Measurements from ENCODE around the gene PDIA6.

Gene PDIA6

DNA sequence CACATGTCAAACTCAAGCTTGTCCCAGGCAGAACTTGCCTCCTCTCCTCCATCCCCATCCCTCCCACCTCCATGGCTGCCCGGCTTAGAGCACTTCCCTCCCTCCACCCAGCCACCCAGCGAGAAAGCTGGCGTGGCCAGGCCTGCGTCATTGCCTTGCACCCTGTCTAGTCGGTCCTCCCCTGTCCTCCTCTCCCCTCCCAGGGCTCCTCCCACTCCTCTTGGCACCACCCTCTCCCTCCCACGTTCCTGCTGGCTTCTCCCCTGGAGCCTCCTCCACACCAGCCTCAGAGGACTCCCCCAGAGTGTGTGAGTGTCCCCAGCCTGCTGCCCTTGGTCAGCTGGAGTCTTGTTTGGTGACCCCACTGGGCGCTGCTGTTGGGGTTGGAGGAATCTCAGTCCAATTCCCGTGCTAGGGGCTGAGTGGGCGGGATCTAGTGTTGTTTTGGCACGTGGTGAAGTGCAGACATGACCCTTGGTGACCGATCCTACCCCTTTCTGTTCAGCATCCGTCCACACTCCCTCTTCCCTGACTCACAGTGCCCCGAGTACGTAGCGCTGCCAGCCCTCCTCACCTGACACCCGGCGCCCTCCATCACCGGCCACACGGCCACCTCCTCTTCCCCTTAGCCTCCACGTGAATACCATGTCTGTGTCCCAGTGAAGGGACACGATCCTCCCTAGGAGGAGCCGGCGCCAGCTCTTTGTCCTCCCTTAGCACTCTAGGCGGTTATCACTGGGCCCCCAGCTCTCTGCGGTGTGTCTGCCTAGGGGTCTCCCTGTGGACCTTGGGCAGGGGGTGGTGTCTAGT is 49.7 kb downstream of the PDIA6 start:
- Histone ChIP-seq H3K9ac (ENCODE audit: low read length) (no peak overlapping the region), H3K79me2 (ENCODE audit: insufficient read depth, low read length) (no peaks in the 10 kb centered on the region), H3K9me3 (ENCODE audit: insufficient read depth, low read length) (no peaks in the 10 kb centered on the region), H3K4me3 (ENCODE audit: insufficient read depth, low read length, poor library complexity, severe bottlenecking) (no peak overlapping the region), H3K36me3 (ENCODE audit: low read length) (no peaks in the 10 kb centered on the region), H3K4me2 (ENCODE audit: low read depth, low read length, poor library complexity, severe bottlenecking) (no peak overlapping the region), H3F3A (ENCODE audit: insufficient read depth) (peaks cover 4% of the 10 kb centered on the region; the same call in 1 of the 2 replicates), H3K9me2 (replicated peaks; ENCODE audit: insufficient read depth, low read length) (no peaks in the 10 kb centered on the region), H2AFZ (ENCODE audit: low read depth, low read length, severe bottlenecking) (no peak overlapping the region), H3K27ac (ENCODE audit: low read depth, low read length) (no peak overlapping the region), H4K20me1 (ENCODE audit: low read depth, low read length) (no peaks in the 10 kb centered on the region; the same call in 1 of the 2 replicates), H3K27me3 (ENCODE audit: low read length) (no peaks in the 10 kb centered on the region)
- TF ChIP-seq EZH2phosphoT487 (conservative IDR thresholded peaks at IDR 0.05; ENCODE audit: low read length), result no peak
- TF ChIP-seq, protein P1, sequence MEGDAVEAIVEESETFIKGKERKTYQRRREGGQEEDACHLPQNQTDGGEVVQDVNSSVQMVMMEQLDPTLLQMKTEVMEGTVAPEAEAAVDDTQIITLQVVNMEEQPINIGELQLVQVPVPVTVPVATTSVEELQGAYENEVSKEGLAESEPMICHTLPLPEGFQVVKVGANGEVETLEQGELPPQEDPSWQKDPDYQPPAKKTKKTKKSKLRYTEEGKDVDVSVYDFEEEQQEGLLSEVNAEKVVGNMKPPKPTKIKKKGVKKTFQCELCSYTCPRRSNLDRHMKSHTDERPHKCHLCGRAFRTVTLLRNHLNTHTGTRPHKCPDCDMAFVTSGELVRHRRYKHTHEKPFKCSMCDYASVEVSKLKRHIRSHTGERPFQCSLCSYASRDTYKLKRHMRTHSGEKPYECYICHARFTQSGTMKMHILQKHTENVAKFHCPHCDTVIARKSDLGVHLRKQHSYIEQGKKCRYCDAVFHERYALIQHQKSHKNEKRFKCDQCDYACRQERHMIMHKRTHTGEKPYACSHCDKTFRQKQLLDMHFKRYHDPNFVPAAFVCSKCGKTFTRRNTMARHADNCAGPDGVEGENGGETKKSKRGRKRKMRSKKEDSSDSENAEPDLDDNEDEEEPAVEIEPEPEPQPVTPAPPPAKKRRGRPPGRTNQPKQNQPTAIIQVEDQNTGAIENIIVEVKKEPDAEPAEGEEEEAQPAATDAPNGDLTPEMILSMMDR (IDR thresholded peaks at IDR 0.05; ENCODE audit: insufficient read depth, low read length, poor library complexity, severe bottlenecking), result no peak

DNA sequence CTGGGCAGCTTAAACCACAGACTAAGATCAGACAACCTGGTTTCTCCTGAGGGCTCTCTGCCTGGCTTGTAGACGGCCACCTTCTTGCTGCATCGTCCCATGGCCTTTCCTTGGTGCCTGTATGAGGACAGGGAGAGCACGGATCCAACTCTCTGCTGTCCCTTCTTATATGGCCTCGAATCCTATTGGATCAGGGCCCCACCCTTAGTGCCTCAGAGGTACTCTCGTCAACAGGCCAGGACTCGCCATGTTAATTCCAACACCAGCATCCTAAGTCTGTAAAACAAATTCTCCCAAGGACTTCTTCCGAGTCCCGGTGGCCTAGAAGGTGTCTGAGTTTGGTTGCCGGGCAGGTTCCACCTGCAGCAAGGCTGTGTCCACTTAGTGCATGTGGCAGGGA is 51.0 kb downstream of the PDIA6 start:
- H4K20me1 ChIP-seq (ENCODE audit: low read depth, low read length), result no peaks in the 10 kb centered on the region
- no peaks in the 10 kb centered on the region for H3K36me3 ChIP-seq (ENCODE audit: low read length)
- H3K9ac ChIP-seq (ENCODE audit: low read length), result no peak overlapping the region
- no peak overlapping the region for H2AFZ ChIP-seq (ENCODE audit: low read depth, low read length, severe bottlenecking)
- H3K27me3 ChIP-seq (ENCODE audit: low read length), result no peaks in the 10 kb centered on the region
- no peak overlapping the region for H3K4me2 ChIP-seq (ENCODE audit: low read depth, low read length, poor library complexity, severe bottlenecking)
- H3F3A ChIP-seq (ENCODE audit: insufficient read depth), result peaks cover 1% of the 10 kb centered on the region; the same call in 1 of the 2 replicates
- H3K9me2 ChIP-seq (replicated peaks; ENCODE audit: insufficient read depth, low read length), result no peaks in the 10 kb centered on the region
- TF ChIP-seq EZH2phosphoT487 (conservative IDR thresholded peaks at IDR 0.05; ENCODE audit: low read length), result no peak
- TF ChIP-seq, protein P1 (IDR thresholded peaks at IDR 0.05; ENCODE audit: insufficient read depth, low read length, poor library complexity, severe bottlenecking), result no peak
- H3K9me3 ChIP-seq (ENCODE audit: insufficient read depth, low read length), result no peaks in the 10 kb centered on the region
- H3K79me2 ChIP-seq (ENCODE audit: insufficient read depth, low read length), result no peaks in the 10 kb centered on the region
- H3K4me3 ChIP-seq (ENCODE audit: insufficient read depth, low read length, poor library complexity, severe bottlenecking), result no peak overlapping the region
- H3K27ac ChIP-seq (ENCODE audit: low read depth, low read length), result no peak overlapping the region

DNA sequence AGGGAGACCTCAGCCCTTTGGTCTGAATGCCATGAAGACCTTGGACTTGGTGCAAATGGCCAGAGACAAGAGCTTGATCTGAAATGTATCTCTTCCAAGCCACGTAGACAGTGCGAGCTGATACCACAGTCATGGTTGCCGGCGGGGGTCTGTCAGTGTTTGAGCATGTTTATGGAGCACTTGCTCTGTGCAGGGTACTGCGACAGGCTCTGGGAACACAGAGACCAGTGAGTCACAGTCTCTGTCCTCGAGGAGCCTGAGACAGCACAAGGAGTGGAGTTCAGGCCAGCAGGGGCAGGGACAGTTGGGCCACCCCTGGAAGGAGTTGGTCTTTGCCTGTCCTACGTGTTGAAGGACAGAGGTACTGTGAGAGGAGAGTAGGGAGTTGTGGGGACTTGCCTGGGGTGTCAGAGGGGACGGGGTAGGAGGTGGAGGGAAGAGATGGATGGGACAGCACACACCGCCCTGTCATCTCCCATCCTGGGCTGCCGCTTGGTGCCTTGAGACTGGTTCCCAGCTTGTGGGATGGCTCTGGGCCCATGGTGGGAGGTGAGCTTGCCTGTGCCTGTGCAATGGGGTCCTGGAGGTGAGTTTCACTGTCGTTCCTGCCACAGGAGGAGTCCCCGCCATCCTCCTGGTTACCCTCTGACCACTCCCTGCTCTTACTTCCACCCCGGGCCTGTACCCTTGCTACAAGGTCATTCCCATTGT is 51.6 kb downstream of the PDIA6 start:
- Histone ChIP-seq H3K36me3 (ENCODE audit: low read length) (no peaks in the 10 kb centered on the region), H3K9ac (ENCODE audit: low read length) (no peak overlapping the region), H3K27ac (ENCODE audit: low read depth, low read length) (no peak overlapping the region), H3K4me3 (ENCODE audit: insufficient read depth, low read length, poor library complexity, severe bottlenecking) (no peak overlapping the region), H3F3A (ENCODE audit: insufficient read depth) (no peaks in the 10 kb centered on the region), H2AFZ (ENCODE audit: low read depth, low read length, severe bottlenecking) (no peak overlapping the region), H4K20me1 (ENCODE audit: low read depth, low read length) (no peaks in the 10 kb centered on the region), H3K9me2 (replicated peaks; ENCODE audit: insufficient read depth, low read length) (no peaks in the 10 kb centered on the region), H3K79me2 (ENCODE audit: insufficient read depth, low read length) (no peaks in the 10 kb centered on the region), H3K4me2 (ENCODE audit: low read depth, low read length, poor library complexity, severe bottlenecking) (no peak overlapping the region), H3K27me3 (ENCODE audit: low read length) (no peaks in the 10 kb centered on the region), H3K9me3 (ENCODE audit: insufficient read depth, low read length) (no peaks in the 10 kb centered on the region)
- TF ChIP-seq, protein P1 (IDR thresholded peaks at IDR 0.05; ENCODE audit: insufficient read depth, low read length, poor library complexity, severe bottlenecking), result no peak
- no peak for TF ChIP-seq EZH2phosphoT487 (conservative IDR thresholded peaks at IDR 0.05; ENCODE audit: low read length)
